NCI-H748 (cell line): ENCODE data around the gene ABCC9.
"Not testable (repeated sequence)": the region's sequence is repeated elsewhere in the genome, so short reads cannot be mapped to it uniquely, and the experiment has no call there.

ENCODE experiments used
- DNase-seq: peaks from one replicate; lab custom pipeline; 2025; ENCODE audit not compliant: unreplicated experiment; lab: John Stamatoyannopoulos, UW

ABCC9 gene

DNA sequence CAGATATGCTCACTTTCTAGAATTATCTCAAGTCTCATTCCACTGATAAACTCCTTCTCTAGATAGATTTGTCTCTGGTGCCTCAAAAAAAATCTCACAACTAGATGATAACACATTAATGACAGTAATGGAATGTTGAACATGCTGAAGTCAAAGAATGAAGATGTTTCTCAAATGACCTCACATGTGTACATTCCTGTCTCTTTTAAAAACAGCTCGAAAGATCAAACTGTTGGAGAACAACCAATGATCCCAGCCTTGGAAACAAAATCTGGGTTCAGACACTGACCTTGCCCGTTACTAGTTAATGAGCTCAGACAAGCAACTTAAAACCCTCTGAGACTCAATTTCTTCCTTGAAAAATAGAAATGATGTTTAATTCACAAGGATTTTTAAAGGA, 122.0 kb downstream of the ABCC9 start:
- DNase-seq, result no peak

DNA sequence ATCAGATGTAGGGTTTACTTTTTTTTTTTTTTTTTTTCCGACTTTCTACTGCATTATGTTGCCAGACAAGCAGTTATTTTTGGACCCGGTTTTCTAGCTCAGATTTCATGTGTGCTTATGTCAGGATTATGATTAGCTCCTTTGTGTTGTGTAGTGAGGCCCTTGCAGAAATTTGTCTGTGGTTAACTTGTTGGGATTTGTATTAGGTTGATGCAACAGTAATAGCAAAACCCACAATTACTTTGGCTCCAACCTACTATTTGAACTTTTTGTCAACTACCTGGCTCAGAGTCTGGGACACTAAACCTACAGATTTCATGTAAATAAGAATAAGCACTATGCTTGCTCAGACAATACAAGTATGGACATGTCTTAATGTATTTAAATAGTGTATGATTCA, 122.6 kb downstream of the ABCC9 start:
- DNase-seq, result no peak

DNA sequence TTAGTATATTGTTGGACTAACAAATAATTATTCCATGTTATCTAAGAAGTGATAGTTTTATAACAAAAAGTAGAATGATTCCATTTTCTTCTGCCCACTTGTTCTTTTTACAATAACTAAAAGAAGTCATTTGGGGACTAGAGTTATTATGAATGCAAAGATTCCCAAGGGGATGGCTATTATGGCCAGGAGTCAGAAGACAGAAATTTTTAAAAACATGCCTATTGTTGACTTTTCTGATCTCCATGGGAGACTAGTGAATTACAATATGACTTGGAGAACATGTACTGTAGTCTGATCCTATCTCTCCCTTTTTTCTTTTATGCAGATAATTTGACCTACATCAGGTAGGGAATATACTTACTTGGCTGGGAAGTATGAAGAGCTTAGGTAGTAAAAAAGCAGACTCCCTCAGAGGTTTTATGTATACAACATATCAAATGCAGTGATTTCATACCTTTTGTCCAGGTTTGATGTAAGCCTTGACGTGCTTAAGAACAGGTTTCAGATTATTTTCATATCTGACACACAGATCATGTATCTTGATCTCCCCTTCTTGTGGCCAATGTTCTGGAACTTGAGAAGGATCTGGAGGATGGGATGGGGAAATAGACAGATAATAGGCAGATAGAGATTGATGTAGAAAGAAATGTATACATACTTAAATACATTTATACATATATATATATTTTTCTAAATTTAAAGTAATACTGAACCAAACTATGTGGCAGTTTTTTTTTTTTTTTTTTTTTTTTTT, 125.7 kb downstream of the ABCC9 start:
- no peak for DNase-seq

DNA sequence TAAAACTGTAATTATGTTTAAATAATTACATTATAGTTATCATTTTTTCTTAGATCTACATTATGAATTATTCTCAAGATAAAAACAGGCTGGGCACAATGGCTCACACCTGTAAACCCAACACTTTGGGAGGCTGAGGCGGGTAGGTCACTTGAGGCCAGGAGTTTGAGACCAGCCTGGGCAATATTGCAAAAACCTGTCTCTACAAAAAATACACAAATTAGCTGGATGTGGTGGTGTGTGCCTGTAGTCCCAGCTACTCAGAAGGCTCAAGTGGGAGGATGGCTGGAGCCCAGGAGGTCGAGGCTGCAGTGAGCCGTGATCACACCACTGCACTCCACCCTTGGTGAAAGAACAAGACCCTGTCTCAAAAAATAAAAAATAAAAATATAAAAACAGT, 126.4 kb downstream of the ABCC9 start:
- DNase-seq, result no peak

DNA sequence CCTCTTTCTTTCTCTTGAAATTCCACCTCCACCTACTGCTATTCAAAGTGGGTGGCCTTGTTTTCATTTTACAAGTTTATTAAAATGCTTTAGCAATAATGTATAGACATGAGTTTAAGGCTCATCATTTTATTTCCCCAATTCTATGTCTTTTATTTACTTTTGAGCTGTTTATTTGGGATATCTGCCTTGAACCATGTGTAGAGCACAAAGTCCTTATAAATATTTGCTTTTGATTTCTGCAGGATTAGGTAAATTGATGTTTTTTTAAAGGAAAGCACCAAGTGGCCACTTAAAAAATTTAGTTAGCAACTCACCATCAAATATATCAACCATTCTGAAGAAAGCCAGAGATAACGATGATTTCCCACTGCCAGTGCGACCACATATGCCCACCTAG, 126.9 kb downstream of the ABCC9 start:
- no peak for DNase-seq

DNA sequence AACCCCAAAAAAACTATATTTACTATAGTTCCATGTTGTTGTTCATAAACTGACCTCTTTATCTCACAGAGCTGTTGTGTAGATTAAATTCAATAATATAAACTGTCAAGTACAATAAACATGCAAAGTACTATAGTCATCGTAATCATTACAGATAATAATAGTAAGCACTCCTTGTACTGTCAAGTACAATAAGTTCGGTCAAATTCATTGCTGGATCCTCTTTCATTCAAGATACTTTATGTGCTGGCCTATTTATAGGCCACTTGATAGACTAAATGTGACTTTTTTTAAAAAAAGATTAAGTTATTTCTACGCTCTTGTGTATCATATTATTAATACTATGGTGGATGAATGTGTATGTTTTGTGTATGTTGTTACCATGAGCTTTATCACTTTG, 127.5 kb downstream of the ABCC9 start:
- DNase-seq, result no peak

DNA sequence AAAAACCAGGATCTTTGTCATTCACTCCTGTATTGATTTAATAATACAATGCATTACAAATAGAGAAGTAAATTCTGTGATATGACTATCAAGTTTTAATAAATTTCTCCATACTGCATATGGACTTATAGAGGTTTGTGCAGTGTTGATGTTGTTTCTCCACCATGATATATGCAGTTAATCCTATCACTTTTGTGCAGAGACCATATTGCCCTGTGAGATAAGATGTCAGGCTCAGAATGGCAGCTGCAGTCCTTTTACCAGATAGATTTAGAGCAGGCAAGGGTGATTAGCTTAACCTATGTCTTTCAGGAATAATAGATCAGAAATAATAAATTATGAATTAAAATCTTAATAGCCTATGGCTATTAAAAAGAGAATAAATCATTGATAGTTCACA, 128.1 kb downstream of the ABCC9 start:
- no peak for DNase-seq

DNA sequence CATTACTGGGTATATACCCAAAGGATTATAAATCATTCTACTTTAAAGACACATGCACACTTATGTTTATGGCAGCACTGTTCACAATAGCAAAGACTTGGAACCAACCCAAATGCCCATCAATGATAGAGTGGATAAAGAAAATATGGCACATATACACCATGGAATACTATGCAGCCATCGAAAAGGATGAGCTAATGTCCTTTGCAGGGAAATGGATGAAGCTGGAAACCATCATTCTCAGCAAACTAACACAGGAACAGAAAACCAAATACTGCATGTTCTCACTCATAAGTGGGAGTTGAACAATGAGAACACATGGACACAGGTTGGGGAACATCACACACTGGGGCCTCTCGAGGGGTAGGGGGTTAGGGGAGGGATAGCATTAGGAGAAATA, 128.9 kb downstream of the ABCC9 start:
- DNase-seq, result not testable (repeated sequence)

DNA sequence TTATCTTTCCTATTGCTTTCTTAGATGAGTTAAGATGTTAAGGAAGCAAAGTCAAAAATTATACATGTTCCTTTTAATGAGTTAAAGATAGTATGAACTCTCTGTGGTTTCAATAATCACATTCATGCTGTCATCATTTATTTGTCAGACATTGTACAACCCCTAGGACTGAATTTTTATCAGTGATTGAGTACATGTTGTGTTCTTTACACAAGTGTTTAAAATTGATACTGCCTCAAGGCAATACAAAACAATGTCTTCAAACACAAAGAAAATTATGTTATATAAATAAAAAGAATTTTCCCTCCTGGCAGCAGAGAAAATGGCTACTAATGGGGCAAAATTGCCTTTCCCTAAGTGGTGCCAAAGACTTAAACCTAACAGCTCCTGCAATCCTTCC, 132.1 kb downstream of the ABCC9 start:
- DNase-seq, result no peak

DNA sequence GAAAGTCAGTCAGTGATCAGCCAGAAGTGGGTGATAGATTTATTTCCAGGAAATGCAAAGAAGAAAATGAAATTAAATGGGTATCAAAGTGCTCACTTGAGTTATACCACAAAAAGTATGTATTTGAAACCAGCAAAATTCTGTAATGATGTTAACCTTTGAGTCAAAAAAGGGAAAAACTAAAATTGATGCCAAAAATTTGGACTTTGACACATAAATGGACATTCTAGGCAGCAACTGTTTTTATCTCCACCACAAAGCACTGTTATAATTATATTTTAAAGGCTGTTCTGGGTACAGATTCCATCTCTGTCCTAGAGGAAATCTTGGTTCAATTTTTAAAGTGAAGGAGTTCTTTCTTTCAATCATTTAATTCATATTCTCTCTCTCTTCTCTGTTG, 135.0 kb downstream of the ABCC9 start:
- DNase-seq, result no peak

DNA sequence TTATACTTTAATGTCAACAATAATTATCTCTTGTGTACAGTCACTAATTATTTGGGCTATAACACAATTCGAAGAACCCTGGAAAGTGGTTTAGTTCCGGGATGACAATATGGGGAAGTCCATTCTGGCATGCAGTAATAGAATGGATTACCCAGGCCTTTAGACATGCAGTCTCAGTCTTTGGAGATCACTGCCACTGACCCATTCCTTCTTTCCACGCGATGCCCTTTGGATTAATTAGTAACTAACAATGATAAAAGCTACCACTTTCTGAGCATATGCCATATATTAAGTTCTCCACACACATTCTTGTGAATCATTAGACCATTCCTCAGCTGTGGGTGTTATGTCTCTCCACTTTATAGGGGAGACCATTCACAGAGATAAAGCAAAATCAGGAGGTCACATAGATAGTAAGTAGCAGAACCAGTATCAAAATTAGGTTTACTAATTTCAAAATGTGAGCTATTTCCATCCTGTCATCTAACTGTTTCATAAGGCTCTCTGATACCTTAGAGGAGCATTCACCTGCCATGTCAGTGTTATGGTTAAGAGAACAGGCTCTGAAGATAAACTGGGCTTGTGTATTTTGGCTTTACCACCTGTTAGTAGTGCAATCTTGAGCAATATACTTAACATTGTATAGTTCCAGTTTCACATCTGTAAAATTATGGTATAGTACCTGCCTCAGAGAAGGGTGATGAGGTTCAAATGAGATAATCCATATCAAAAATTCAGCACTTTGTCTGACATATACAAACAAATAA, 139.5 kb downstream of the ABCC9 start:
- DNase-seq, result no peak

DNA sequence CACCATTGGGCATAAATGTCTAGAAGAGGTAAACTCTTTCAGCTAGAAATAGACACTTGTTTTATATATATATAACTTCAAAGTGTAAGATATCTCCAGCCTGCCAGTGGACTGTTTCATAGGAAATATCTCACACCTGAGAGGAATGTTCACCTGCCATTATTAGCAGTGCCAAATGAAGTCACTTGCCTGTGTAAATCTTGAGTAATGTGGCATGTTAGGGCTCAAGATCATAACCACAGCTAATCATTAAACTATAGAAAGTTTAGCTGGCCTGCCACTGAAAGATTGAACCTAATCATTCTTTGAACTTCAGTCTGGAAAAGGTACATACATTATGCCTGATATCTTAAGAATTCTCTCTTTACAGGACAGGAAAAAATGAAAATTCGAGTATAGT, 141.2 kb downstream of the ABCC9 start:
- DNase-seq, result no peak

DNA sequence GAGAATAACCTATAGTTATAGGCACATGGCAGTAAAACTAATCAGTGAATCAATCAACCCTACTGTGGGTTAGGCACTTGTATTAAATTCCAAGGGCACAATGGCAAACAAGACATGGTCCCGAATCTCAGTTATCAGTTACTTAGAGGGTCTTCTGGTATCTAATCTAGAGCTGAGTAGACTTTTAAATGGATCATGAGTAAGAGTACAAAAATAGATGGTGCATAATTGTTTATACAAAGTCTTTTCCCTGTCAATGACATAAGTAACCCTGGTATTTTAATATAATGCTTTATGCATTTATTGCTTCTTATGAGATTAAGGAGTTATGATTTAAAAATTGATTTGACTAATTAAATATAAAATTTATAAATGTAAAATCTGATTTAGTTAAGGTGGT, 143.7 kb downstream of the ABCC9 start:
- DNase-seq, result no peak

DNA sequence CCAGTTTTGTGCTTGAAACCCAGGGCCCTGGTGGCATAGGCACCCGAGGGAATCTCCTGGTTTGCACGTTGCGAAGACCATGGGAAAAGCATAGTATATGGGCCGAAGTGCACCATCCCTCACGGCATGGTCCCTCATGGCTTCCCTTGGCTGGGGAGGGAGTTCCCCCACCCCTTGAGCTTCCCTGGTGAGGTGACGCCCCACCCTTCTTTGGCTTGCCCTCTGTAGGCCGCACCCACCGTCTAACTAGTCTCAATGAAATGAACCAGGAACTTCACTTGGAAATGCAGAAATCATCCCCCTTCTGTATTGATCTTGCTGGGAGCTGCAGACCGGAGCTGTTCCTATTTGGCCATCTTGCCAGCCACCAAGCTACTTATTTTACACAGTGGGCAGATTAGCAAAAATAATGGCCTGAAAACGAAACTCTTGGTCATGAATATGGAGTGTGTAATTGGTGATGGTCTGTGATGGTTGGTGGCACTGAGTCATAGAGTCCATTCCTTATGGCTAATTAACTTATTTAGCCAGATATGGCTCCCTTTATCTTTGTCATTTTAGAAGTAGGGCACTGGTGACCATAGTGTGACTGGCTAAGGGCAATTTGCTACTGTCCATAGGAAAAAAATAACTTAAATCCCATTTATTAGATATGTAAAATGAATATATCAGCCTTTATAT, 145.4 kb downstream of the ABCC9 start:
- DNase-seq, result no peak

DNA sequence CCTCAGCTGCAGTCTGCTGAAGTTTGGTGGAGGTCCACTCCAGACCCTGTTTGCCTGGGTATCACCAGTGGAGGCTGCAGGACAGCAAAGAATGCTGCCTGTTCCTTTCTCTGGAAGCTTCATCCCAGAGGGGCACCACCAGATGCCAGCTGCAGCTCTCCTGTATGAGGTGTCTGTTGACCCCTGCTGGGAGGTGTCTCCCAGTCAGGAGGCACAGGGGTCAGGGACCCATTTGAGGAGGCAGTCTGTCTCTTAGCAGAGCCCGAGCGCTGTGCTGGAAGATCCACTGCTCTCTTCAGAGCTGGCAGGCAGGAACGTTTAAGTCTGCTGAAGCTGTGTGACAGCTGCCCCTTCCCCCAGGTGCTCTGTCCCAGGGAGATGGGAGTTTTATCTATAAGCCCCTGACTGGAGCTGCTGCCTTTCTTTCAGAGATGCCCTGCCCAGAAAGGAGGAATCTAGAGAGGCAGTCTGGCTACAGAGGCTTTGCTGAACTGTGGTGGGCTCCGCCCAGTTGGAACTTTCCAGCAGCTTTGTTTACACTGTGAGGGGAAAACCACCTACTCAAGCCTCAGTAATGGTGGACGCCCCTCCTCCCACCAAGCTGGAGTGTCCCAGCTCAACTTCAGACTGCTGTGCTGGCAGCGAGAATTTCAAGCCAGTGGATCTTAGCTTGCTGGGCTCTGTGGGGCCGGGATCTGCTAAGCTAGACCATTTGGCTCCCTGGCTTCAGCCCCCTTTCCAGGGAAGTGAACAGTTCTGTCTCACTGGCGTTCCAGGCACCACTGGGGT, 146.2 kb downstream of the ABCC9 start:
- DNase-seq, result not testable (repeated sequence)

DNA sequence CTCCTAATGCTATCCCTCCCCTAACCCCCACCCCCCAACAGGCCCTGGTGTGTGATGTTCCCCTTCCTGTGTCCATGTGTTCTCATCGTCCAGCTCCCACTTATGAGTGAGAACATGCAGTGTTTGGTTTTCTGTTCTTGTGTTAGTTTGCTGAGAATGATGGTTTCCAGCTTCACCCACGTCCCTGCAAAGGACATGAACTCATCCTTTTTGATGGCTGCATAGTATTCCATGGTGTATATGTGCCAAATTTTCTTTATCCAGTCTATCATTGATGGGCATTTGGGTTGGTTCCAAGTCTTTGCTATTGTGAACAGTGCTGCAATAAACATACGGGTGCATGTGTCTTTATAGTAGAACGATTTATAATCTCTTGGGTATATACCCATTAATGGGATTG, 151.5 kb downstream of the ABCC9 start:
- not testable (repeated sequence) for DNase-seq

DNA sequence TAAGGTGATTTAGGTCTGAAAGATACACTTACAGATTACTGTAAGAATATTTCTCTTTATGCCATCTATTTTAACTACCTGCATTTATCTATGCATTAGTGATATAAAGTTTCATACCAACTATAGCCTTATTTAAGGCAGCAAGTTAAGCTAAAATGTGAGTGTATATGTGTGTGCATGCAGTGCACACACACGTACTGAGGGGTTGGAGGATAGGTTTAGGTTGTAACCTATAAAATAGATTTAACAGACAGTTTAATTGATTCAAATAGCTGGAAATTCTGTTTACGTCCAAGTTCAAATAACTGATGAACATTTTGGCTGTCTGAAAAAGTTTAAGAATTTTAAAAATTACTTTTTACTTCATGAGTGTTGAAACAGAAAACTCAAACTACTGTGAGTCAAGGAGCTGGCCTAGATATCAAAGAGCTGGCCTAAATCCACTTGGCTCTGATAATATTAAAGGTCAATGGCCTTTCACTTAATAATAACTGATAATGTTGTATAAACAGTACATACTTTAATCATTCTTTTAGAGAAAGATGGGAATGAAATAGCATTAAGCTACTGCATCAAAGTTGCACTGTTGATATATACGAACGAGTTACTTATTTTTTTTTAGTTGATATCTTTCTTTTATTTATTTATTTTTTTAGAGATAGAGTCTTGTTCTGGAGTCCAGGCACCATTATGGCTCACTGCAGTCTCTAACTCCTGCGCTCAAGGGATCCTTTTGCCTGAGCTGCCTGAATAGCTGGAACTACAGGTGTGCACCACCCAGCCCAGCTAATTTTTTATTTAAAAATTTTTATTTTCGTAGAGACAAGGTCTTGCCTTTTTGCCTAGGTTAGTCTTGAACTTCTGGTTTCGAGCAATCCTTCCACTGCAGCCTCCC, 152.9 kb downstream of the ABCC9 start:
- DNase-seq, result no peak

DNA sequence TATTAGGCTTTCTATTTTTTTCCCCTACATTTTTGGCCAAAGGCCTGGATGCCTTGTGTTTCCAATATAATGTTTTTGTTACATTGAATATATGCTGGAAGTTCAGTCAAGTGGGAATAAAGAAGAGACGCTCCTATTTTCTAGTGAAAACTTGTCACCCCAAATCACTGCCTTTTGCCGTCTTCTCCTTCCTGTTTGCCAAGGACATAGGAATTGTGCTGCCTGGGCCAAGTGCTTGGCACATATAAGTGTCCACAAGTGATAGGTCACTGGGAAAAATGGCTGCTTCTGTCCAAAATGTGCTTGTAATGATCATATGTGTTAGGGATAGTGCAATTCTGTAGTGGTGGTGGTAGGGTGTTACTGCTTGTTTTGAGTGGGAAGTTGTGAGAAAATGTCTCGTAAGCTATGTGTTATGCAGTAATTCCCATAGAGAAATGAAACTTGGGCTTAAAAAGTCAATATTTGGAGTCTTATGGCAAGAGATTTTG, 155.1 kb downstream of the ABCC9 start:
- no peak for DNase-seq

DNA sequence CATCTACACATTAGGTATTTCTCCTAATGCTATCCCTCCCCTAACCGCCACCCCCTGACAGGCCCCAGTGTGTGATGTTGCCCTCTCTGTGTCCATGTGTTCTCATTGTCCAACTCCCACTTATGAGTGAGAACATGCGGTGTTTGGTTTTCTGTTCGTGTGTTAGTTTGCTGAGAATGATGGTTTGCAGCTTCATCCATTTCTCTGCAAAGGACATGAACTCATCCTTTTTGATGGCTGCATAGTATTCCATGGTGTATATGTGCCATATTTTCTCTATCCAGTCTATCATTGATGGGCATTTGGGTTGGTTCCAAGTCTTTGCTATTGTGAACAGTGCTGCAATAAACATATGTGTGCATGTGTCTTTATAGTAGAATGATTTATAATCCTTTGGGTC, 158.5 kb downstream of the ABCC9 start:
- not testable (repeated sequence) for DNase-seq

DNA sequence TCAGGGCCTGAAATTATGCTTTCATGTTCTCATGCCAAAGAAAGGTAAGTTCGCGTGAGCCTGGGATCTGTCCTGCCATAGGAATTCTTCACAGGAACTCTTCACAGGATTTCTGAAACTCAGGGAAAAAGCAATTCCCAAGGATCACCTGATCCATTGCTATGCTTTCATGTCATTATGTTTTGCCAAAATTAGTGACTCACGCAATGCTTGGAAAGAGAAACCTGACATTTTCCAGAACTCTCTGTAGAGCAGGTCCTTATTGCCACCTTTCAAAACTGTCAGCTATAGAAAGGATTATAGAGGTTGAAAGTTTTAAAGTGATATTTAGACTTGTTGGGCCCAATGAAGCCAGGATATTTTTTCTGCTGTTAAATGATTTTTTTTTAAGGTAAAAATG, 160.4 kb downstream of the ABCC9 start:
- DNase-seq, result no peak
